NT2/D1 (cell line): Measurements from ENCODE around the gene PRKCH.

Experiments used
- YY1 ChIP-seq: IDR thresholded peaks from 2 replicates; pipeline ENCODE4 v1.6.1; 2011; ENCODE audit not compliant: insufficient read length, insufficient read depth
- ZNF274 ChIP-seq: IDR thresholded peaks from 2 replicates; pipeline ENCODE4 v1.6.1; 2011; ENCODE audit warnings: mild to moderate bottlenecking, low read depth, low read length

- TF ChIP-seq ZNF274 (no peak), YY1 (no peak)
Measured at GRCh38 chr14:61495809-61496208, 174.4 kb downstream of the PRKCH start.
